ENCODE measurements around the gene IMPDH1.

Gene IMPDH1

DNA sequence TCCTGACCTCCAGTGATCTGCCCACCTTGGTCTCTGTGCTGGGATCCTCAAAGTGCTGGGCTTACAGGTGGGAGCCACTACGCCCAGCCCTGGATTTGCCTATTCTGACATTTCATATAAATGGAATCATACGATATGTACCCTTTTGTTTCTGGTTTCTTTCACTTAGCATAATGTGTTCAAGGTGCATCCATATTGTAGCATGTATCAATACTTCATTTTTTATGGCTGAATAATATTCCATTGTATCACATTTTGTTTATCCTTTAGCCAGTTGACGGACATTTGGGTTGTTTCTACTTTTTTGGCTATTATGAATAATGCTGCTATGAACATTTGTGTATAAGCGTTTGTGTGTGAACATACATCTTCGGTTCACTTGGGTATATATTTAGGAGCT, 41.1 kb upstream of the IMPDH1 start:
- Histone ChIP-seq H3K36me3 (ENCODE audit: control insufficient read depth, insufficient read depth, low read length) (no peaks in the 10 kb centered on the region), H3K27ac (ENCODE audit: low read length) (no peak overlapping the region), H3K27me3 (ENCODE audit: control insufficient read depth, insufficient read depth, low read length) (no peaks in the 10 kb centered on the region), H3K4me3 (ENCODE audit: low read length) (no peak overlapping the region), H3K9me3 (ENCODE audit: control insufficient read depth, insufficient read depth, low read length) (no peaks in the 10 kb centered on the region), H3K4me1 (ENCODE audit: control insufficient read depth, insufficient read depth, low read length) (peaks cover 1% of the 10 kb centered on the region; the same call in 1 of the 2 replicates)
- no CpG with 5 or more reads among the region's 5 CpGs for WGBS (ENCODE audit: insufficient coverage, insufficient read length)
- DNase-seq (ENCODE audit: low read depth, low spot score), result no peak

DNA sequence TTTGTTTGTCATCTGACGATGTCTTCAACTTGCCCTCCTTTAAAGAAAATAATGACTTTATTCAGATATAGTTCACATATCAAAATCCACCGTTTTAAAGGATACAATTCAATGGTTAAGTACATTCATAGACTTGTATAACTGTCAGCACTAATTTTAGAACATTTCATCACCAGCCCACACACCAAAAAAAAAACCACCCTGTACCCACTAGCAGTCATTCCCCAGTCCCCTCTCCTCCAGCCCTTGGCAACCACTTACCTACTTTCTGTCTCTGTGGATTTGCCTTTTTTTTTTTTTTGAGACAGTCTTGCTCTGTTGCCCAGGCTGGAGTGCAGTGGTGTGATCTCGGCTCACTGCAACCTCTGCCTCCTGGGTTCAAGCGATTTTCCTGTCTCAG, 40.6 kb upstream of the IMPDH1 start:
- Histone ChIP-seq H3K4me1 (ENCODE audit: control insufficient read depth, insufficient read depth, low read length) (peaks cover 1% of the 10 kb centered on the region; the same call in 1 of the 2 replicates), H3K9me3 (ENCODE audit: control insufficient read depth, insufficient read depth, low read length) (no peaks in the 10 kb centered on the region), H3K4me3 (ENCODE audit: low read length) (no peak overlapping the region), H3K36me3 (ENCODE audit: control insufficient read depth, insufficient read depth, low read length) (no peaks in the 10 kb centered on the region), H3K27me3 (ENCODE audit: control insufficient read depth, insufficient read depth, low read length) (no peaks in the 10 kb centered on the region), H3K27ac (ENCODE audit: low read length) (no peak overlapping the region)
- no CpG with 5 or more reads among the region's 4 CpGs for WGBS (ENCODE audit: insufficient coverage, insufficient read length)
- DNase-seq (ENCODE audit: low read depth, low spot score), result no peak

DNA sequence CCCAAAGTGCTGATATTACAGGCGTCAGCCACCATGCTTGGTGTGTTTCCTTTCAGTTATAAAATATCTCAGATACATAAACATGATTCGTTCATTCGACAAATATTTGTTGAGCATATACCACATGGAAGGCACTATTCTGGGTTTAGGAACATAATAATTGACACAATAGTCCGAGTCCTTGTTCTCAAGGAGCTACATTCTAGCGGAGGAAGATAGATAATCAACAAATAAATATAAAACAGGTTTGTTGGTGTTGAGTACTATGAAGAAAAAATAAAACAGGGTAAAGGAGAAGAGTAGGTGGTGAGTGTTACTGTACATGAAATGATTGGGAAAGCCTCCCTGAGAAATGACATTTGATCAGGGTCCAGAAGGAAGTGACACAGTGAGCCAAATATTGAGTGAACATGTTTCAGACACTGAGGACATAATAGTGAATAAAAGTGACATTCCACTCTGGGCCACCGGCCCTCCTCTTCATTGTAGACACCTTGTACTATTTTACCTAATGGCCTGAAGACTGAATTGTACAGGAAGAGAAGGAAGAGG, 39.0 kb upstream of the IMPDH1 start:
- Histone ChIP-seq H3K36me3 (ENCODE audit: control insufficient read depth, insufficient read depth, low read length) (no peaks in the 10 kb centered on the region), H3K27ac (ENCODE audit: low read length) (no peak overlapping the region), H3K27me3 (ENCODE audit: control insufficient read depth, insufficient read depth, low read length) (no peaks in the 10 kb centered on the region), H3K9me3 (ENCODE audit: control insufficient read depth, insufficient read depth, low read length) (no peaks in the 10 kb centered on the region), H3K4me1 (ENCODE audit: control insufficient read depth, insufficient read depth, low read length) (peaks cover 1% of the 10 kb centered on the region; the same call in 1 of the 2 replicates), H3K4me3 (ENCODE audit: low read length) (no peak overlapping the region)
- DNase-seq (ENCODE audit: low read depth, low spot score), result no peak
- no CpG with 5 or more reads among the region's 6 CpGs for WGBS (ENCODE audit: insufficient coverage, insufficient read length)

DNA sequence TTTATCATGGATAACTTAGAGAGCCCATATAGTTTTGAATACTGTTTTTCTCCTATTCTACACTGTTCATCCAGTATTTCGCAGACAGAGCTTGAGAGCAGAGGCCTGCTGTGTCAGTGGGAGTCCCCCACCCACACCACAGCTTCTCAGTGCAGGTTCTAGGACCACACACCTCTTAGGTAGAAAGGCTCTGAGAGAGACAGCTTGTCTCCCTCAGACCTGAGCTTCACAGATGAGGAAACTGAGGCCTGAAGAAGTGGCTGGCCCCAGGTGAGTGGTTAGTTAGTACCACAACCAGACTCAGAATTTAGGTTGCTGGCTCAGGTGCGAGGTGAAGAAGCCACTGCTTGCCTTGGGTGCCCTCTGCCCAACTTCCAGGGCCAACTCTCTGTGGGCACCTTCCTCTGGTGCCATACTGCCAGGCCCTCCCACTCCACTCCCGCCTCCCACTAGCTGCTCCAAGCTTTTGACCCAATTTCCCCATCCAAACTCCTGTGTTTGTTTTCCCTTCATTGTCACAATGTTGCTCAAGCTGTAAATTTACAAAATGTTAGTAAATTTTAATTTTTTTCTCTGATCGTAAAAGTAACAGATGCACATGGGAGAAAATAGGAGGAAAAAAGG, 38.3 kb upstream of the IMPDH1 start:
- no peak for DNase-seq (ENCODE audit: low read depth, low spot score)
- no CpG with 5 or more reads among the region's 4 CpGs for WGBS (ENCODE audit: insufficient coverage, insufficient read length)
- Histone ChIP-seq H3K4me3 (ENCODE audit: low read length) (no peak overlapping the region), H3K27me3 (ENCODE audit: control insufficient read depth, insufficient read depth, low read length) (no peaks in the 10 kb centered on the region), H3K9me3 (ENCODE audit: control insufficient read depth, insufficient read depth, low read length) (no peaks in the 10 kb centered on the region), H3K4me1 (ENCODE audit: control insufficient read depth, insufficient read depth, low read length) (no peaks in the 10 kb centered on the region), H3K36me3 (ENCODE audit: control insufficient read depth, insufficient read depth, low read length) (no peaks in the 10 kb centered on the region), H3K27ac (ENCODE audit: low read length) (no peak overlapping the region)

DNA sequence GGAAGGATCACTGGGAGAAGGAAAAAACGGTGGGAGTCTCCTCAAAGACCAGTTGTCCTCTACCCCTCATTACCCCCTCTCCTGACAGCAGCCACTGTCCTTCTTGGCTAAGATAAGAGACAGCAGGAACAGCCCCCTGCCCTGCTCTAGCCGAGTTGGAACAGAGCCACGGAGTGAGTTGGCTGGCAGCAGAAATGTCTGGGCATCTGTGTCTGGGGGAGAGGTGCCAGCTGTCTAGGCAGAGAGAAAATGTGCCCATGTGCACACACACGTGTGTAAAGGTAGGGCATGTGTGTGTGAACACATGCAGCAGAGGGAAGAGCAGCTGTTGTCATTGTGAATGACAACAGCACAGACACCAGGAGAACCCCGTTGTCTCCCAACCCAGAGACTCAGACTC, 36.5 kb upstream of the IMPDH1 start:
- H3K27me3 ChIP-seq (ENCODE audit: control insufficient read depth, insufficient read depth, low read length), result no peaks in the 10 kb centered on the region
- no peak overlapping the region for H3K4me3 ChIP-seq (ENCODE audit: low read length)
- H3K4me1 ChIP-seq (ENCODE audit: control insufficient read depth, insufficient read depth, low read length), result no peaks in the 10 kb centered on the region
- H3K9me3 ChIP-seq (ENCODE audit: control insufficient read depth, insufficient read depth, low read length), result no peaks in the 10 kb centered on the region
- no peak overlapping the region for H3K27ac ChIP-seq (ENCODE audit: low read length)
- DNase-seq (ENCODE audit: low read depth, low spot score), result no peak
- WGBS (ENCODE audit: insufficient coverage, insufficient read length), result no CpG with 5 or more reads among the region's 5 CpGs
- no peaks in the 10 kb centered on the region for H3K36me3 ChIP-seq (ENCODE audit: control insufficient read depth, insufficient read depth, low read length)

DNA sequence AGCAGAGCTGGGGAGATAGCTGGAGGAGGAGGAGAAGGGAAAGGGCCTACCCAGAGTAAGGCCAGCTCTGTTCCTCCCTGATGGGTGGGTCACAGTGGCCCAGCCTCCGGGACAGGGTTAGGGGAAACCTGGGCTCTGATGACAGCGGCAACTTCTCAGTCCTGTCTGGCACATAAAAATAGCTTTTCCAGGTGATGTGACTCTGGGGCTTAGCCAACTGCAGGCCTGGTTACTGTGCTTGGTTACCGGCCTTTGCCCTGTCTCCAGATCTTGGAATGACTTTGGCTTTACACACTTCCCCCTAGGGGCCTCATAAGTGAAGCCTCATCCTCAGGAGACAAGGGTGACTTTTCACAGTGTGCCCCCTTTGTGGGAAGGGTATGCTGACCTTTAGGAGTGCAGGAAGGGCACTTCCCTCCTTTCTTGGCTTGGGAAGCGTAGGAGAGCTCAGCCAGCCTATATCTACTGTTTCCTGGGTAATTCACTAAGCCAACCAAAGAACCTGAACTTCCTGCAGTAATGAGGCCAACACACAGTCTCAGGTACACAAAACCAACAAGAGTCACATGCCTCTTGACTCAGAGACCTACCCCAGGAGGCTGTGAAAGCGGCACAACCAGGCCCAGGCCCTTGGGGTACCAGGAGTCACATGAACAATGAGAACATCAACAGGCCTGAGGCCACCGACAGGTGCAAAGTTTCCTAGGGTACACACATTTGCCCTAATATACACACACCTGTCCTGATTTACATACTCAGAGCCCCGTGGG, 34.2 kb upstream of the IMPDH1 start:
- Histone ChIP-seq H3K9me3 (ENCODE audit: control insufficient read depth, insufficient read depth, low read length) (no peaks in the 10 kb centered on the region), H3K36me3 (ENCODE audit: control insufficient read depth, insufficient read depth, low read length) (no peaks in the 10 kb centered on the region), H3K4me3 (ENCODE audit: low read length) (no peak overlapping the region), H3K27me3 (ENCODE audit: control insufficient read depth, insufficient read depth, low read length) (no peaks in the 10 kb centered on the region), H3K4me1 (ENCODE audit: control insufficient read depth, insufficient read depth, low read length) (no peaks in the 10 kb centered on the region), H3K27ac (ENCODE audit: low read length) (no peak overlapping the region)
- DNase-seq (ENCODE audit: low read depth, low spot score), result no peak
- no CpG with 5 or more reads among the region's 7 CpGs for WGBS (ENCODE audit: insufficient coverage, insufficient read length)

DNA sequence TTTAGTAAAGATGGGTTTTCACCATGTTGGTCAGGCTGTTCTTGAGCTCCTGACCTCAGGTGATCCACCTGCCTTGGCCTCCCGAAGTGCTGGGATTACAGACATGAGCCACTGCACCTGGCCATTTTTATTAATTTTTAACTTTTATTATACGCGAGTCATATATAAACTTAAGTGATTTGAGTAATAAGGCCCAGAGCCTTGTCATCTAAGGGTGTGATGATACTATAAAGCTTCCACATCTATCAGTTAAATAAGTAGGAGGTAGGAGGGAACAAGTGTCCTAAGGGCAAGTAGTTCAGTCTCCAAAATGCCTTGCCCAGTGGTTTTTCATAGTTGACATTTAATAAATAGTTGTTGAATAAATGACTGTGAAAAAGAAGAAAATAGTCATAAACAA, 32.6 kb upstream of the IMPDH1 start:
- Histone ChIP-seq H3K4me1 (ENCODE audit: control insufficient read depth, insufficient read depth, low read length) (no peaks in the 10 kb centered on the region), H3K27me3 (ENCODE audit: control insufficient read depth, insufficient read depth, low read length) (no peaks in the 10 kb centered on the region), H3K36me3 (ENCODE audit: control insufficient read depth, insufficient read depth, low read length) (no peaks in the 10 kb centered on the region), H3K27ac (ENCODE audit: low read length) (no peak overlapping the region), H3K4me3 (ENCODE audit: low read length) (no peak overlapping the region), H3K9me3 (ENCODE audit: control insufficient read depth, insufficient read depth, low read length) (no peaks in the 10 kb centered on the region)
- no peak for DNase-seq (ENCODE audit: low read depth, low spot score)
- WGBS (ENCODE audit: insufficient coverage, insufficient read length), result no CpG with 5 or more reads among the region's 3 CpGs

DNA sequence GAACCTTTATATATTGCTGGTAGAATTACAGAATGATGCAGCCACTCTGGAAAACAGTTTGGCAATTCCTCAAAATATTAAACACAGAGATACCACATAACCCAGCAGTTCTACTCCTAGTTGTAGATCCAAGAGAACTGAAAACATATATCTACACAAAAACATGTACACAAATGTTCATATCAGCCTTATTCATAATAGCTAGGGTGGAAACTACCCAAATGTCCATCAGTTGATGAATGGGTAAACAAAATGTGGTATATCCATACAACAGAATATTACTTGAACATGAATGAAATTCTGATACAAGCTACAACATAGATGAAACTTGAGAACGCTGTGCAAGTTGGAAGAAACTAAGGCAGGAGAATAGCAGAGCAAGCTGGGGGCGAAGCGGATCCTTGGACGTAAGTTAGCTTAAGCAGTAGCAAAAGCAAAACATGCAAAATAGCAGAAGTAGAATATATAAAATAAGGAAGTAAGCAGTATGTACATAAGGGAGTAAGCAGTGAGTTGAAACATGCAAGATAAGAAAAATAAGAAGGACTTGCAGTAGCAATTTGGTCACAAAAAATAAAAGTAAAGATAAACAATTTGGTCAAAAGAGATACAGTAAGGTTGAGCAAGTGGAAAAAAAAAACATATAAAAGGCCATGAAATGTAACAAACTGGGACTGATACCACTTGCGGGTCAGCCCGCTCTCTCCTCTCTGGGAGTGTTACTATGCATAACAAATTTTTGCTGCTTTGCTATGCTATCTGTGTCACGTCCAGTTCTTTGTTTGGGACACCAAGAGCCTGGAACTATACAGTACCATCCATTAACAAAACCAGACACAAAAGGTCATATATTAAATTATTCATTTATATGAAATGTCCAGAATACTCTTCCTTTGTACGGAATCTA, 27.9 kb upstream of the IMPDH1 start:
- H3K4me1 ChIP-seq (ENCODE audit: control insufficient read depth, insufficient read depth, low read length), result 0 out of 2 replicates have a peak, but pooled peaks cover 1% of the 10 kb centered on the region
- no peaks in the 10 kb centered on the region for H3K27me3 ChIP-seq (ENCODE audit: control insufficient read depth, insufficient read depth, low read length)
- no peaks in the 10 kb centered on the region for H3K36me3 ChIP-seq (ENCODE audit: control insufficient read depth, insufficient read depth, low read length)
- no CpG with 5 or more reads among the region's 8 CpGs for WGBS (ENCODE audit: insufficient coverage, insufficient read length)
- no peak for DNase-seq (ENCODE audit: low read depth, low spot score)
- H3K9me3 ChIP-seq (ENCODE audit: control insufficient read depth, insufficient read depth, low read length), result no peaks in the 10 kb centered on the region
- no peak overlapping the region for H3K4me3 ChIP-seq (ENCODE audit: low read length)
- H3K27ac ChIP-seq (ENCODE audit: low read length), result no peak overlapping the region

DNA sequence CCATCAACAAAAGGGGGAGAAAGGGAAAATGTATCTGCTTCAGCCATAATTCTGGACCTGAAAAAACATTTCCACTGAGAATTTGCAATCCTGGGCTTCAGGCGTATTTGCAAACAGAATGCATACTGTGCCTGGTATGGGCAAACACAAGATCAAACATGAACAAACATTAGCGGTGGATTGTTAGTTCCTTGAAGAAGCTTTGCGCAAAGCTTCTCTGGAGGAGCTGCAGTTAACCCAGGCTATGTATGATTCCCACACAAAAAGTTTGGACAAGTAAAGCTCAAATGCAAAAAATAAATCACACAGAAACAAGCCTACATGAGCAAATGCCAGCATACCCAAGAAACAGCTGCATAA, 25.5 kb upstream of the IMPDH1 start:
- no peaks in the 10 kb centered on the region for H3K9me3 ChIP-seq (ENCODE audit: control insufficient read depth, insufficient read depth, low read length)
- no peak for DNase-seq (ENCODE audit: low read depth, low spot score)
- 0 out of 2 replicates have a peak, but pooled peaks cover 1% of the 10 kb centered on the region for H3K4me1 ChIP-seq (ENCODE audit: control insufficient read depth, insufficient read depth, low read length)
- H3K27ac ChIP-seq (ENCODE audit: low read length), result no peak overlapping the region
- no CpG with 5 or more reads among the region's 3 CpGs for WGBS (ENCODE audit: insufficient coverage, insufficient read length)
- H3K36me3 ChIP-seq (ENCODE audit: control insufficient read depth, insufficient read depth, low read length), result no peaks in the 10 kb centered on the region
- H3K27me3 ChIP-seq (ENCODE audit: control insufficient read depth, insufficient read depth, low read length), result no peaks in the 10 kb centered on the region
- H3K4me3 ChIP-seq (ENCODE audit: low read length), result no peak overlapping the region
